Raji (cell line): ENCODE measurements around the gene YARS1.

Experiments used
- POLR2A ChIP-seq: IDR thresholded peaks from 2 replicates; pipeline ENCODE4 v1.6.1; 2011; ENCODE audit warnings: low read depth, low read length, control low read depth; ENCODE audit not compliant: insufficient read depth

The YARS1 gene

GRCh38 chr1:32749332-32749731, 67.8 kb downstream of the YARS1 start:
- TF ChIP-seq POLR2A, result no peak

- no peak for TF ChIP-seq POLR2A
Measured at GRCh38 chr1:32748926-32749325, 68.2 kb downstream of the YARS1 start.

DNA sequence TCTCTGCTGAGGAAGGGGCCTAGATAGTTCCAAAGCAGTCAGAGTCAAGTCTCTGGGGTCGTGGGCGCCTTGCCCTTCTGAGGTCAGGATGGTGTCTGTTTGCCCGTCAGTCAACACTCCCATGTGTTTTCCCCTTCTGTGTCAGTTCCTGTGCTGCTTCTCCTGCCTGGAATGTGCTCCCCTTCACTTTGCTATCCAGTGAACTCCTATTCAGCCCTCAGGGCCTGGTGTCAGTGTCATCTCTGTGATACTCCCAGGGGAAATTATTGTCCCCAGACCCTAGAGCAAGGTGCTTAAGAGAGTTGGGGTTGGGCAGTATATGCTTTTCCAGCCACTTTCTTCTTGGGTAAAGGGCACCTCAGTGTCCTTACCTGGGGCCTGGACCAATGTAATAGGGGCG, 68.8 kb downstream of the YARS1 start:
- no peak for TF ChIP-seq POLR2A

DNA sequence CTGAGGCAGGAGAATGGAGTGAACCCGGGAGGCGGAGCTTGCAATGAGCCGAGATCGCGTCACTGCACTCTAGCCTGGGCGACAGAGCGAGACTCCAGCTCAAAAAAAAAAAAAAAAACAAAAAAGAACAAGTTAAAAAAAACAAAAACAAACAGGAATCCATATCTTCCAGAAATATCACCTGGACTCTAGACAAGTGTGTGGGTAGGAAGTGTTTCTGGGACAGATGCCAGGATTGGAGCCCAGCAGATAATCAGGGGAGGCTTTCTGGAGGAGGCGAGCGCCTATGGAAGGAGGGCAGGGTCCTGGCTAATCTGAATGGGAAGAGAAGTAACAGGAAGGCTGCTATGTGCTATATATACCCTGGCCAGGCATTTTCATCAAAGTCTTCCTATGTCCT, 71.0 kb downstream of the YARS1 start:
- no peak for TF ChIP-seq POLR2A

- TF ChIP-seq POLR2A, result no peak
Measured at GRCh38 chr1:32744071-32744425, 73.1 kb downstream of the YARS1 start.

DNA sequence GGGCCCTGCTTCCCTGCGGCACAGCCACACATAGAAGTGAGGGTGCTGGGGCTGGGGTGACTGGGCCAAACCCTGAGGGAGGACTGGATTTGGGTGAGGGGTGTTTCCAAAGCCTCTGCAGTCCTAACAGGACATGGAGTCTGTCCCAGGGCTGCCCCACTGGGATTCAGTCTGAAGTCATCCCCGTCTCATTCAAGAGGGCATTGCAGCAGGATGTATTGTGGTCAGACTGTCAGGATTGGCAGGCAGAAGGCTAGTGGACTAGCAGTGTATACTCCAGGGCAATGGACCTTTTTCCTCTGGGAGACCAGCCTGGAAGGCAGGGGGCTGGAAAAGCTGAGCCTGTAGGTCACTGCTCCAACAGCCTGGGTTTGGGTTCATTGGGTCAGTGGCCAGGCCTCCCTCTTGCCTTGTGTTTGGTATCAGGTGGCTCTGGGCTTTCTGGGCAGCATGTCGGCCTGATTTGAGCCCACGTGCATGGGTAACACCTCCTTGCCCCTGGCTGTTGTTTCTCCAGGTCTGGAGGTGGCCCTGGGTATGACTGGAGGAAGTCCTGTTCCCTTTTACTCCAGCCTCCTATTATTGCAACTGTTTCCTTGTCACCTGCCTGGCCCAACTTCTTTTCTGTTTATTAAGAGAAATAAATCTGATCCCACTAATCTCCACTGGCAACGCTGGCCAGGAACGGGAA, 73.6 kb downstream of the YARS1 start:
- no peak for TF ChIP-seq POLR2A

DNA sequence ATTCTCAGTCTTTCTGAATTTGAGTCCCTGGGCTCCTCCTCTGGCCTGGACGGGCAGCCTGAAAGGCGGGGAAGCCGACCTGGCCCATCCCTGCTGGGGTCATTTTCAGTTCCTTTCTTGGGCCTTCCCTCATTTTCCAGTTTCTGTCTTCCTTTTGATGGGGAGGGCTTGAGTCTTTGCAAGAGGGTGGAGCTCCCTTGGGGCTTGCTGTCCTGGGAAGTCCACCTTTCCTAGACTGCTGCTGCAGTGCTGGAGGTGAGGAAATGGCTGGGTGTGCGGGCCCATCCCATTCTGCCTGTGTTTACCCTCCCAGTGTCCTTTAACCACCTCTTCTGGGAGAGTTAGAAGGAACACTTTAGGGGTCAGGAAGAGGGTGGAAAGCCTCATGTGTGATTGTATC, 74.2 kb downstream of the YARS1 start:
- no peak for TF ChIP-seq POLR2A

DNA sequence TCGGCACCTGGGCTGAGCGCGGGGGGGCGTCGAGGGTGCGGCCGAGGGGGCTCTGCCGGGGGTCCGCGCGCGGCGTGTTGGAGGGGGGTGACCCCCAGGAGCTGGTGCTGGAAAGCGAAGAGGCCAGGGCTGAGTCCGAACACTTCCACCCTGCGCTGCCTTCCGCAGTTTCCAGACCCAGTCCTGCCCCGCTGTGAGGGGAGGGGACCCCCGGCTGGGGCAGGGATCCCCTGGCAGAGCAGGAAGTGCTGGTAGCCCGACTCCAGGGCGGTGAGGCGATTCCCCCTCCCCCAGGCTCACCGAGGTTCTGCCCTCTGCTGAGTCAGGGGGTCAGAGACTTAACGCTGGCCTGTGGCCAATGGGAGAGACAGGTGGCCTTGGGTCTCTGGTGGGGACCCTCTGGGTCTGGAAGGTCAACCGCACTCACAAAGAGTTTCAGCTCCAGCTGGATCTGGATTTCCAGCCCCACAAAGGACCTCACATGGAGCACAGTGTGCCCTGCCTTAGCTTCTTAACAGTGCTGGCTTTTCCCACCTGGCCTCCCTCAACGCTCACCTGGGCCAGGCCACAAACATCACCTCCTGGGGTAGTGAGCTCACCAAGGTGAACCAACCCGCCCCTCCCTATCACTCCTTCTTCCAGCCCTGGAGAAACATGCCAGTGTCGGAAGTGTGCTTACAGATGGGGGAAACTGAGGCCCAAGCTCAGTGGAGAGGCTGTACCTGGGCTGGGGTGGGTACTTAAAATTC, 74.8 kb downstream of the YARS1 start:
- no peak for TF ChIP-seq POLR2A

GRCh38 chr1:32741413-32742198, 75.6 kb downstream of the YARS1 start:
- TF ChIP-seq POLR2A, result no peak

DNA sequence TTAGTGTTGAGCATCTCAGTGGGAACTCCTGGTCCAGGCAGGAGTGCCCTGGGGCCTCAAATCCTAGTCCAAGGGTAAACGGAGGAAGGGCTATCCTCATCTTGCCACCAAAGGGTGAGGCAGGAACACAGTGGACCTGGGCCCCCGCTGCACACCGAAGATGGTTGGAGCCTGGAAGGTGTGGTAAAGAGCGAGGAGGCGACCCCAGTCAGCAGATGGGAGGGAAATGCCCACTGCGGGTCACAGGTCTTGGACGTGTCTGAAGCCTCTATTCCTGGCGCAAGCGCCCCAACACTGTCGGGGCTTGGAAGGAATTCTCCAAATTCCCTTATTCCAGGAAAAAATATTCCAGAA, 76.1 kb downstream of the YARS1 start:
- no peak for TF ChIP-seq POLR2A

DNA sequence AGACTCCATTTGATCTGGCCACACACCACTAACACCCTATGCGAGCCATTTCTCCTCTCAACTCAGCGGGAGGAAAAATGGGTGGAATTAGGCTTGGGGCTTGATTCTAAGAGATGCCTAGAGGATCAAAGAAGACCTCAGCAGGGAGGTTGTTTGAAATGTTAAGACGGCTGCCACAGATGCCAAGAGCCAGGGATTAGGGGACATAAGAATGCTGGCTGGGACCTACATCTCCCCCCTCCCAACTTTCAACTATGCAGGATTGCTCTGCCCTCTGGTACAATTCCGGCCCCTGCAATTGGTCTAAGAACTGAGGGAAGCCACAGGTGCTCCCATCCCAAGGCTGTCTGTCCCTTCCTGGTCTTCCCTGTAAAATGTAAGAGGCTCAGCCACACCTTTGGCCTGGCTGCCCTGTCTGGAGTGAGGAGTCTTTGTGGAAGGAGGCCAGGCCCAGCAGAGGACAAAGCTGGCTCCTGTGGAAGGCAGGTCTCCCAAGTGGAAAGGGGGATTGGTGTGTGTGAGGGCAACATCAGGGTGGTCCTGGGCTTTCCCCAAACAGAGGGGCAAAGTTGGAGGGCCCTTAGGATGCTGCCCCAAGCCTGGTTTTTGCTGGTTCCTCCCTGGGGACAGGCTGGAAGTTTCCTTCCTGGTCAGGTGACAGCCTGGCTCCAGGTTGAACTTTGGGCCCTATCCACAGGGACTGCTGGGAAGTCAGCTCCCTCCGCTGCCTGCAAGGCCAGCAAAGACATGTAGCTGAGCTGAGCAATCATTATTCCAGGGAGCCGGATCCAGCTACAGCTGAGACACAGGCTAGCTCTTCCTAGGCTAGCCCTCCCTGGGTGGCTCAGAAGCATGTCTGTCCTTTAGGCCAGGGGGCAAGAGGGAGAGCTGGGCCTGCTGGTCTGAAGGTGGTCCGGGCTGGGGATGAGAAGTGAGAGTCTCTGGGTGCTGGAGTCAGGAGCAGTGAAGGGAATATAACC, 80.1 kb downstream of the YARS1 start:
- no peak for TF ChIP-seq POLR2A

- TF ChIP-seq POLR2A, result no peak
Measured at GRCh38 chr1:32733582-32734321, 83.4 kb downstream of the YARS1 start.

DNA sequence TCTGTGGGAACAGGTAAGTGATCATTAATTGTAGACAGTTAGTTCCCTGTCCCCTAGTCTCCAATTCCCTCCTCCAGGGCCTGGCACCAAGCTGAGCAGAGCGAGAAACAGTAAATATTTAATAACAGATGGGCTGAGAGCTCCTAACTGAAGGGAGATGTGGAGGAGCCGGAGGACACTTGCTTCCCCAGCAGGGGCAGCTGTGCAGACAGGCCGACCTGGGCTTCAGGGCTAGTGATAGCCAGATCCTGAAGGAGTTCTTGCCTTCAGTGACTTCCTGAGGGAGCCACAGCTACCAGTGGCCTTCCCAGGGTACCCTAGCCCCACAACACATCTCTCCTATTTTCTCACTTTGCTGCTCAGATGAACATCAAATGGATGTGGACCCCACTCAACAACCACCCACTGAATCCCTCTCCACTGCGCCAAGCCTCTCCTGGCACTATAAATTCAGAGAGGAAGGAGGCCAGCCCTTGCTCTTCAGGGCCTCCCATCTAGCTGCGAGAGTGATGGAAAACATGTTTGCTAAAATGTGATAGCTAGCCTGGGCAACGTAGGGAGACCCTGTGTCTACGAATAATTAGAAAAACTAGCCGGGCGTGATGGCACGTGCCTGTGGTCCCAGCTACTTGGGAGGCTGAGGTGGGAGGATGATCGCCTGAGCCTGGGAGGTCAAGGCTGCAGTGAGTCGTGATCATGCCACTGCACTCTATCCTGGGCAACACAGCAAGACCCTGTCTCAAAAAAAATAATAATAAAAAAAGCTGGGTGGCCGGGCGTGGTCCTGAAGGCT, 87.7 kb downstream of the YARS1 start:
- no peak for TF ChIP-seq POLR2A
